Measurements from ENCODE around the gene SVIL.
"Not testable (repeated sequence)": the region's sequence is repeated elsewhere in the genome, so short reads cannot be mapped to it uniquely, and the experiment has no call there.

SVIL gene

DNA sequence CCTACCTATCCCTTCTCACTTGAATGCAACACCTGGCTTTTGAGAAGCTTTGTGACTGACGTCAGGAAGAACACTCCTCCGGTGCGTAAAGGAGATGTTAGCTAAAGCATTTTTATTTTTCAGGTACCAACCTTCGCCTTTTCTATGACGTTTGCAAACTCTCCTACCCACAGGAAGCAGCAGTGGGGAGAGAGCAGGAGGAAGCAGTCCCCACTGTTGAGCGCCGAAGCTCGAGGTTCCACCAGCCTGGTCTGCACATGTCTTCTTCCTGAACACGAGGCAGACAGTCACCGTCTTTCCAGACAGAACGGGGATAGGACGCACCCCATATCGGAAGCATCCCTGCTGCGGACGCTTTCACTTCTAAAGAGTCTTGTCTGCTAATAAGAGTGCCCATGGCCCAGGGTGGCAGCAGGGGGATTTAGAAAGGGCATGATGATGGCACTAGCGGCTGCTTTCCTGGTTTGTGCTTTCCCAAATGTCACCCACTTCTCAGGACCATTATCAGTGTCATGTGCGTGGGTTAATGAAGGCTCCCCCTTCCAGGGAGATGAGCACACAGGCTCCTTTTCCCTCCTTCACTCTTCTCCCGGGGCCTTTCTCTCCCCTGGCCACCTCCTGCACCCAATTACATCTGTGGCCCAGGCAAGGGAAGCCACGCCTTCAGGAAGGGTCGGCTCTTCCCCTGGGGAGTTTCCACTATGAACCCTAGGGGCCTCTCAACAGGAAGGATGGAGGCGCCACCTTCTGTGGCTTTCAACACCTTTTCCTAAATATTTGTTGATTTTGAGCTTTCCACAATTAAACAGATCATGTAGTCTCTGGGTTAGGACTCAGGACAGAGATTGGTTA, 147.5 kb downstream of the SVIL start:
- DNase-seq (ENCODE audit: low read depth), result not testable (repeated sequence)

DNA sequence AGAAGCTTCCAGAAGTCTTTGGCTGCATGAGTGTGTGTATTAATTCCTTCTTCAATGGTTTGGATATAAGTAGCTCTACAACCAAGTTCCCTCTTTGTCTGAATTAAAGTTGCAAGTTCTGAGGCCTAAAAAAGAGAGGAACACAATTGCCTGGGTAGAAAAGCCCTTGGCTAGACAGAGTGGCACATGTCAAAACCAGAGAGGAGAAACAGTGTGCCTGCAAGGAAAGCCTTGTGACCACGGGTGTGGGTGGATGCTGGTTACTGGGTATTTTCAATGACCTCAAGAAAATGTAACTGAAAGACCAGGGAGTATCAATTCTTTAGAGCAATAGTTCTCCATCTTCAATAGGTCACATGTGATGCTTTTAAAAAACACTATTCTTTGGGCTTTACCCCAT, 148.3 kb downstream of the SVIL start:
- no peak for DNase-seq (ENCODE audit: low read depth)

DNA sequence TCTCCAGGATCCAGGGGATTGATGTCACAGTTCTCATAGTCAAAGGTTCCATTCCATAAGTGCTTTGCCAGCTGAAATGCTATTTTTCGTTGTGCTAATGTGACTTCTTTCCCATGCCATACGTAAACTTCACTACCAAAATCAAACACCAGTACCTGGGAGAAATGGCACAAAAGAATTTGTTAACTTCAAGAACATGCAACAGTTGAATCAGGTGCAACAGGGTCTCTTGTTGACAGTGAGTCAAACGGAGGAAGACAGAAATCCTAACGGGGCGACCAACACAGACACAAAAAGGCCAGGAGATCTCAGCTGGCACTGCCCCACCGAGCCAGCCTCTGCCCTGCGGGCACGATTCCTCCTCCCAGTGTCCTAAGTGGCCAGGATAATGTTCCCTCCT, 150.1 kb downstream of the SVIL start:
- not testable (repeated sequence) for DNase-seq (ENCODE audit: low read depth)

DNA sequence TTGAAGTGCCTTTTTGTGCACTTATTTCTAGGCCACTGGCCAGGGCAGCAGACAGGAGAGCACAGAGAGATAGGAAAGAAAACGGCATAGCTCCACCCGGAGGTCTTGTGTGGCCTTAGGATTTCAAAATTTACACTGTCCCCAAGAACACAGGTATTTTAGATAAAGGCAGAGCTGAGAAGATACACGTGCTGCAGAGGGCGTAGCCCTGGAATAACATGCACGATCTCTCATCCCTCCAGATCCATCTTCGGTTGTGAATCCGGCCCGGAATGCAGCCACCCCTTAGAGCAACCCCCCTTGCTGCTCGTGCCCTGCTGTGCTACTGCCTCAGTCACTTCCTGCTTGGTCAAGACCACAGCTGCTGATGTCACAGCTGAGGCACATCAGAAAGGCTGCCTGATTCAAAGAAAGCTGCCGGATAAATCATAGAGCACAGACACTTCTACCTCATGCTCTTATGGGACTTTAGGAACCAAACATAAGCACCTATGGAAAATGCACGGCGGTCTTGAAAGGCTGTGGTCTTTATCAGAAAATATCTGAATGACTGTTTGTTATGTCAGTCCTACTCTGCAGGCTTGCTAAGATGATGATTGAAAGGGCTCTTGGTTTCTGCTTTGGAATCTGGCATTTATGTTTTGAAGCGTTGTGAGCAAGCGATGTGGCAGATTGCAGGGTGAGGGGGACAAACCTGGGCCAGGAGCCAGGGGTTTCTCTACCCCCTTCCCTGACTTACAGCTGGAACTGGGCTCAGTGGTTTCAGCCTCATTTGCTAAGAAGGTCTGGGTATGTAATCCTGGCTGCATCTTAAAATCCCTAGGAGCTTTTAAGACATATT, 152.0 kb downstream of the SVIL start:
- DNase-seq (ENCODE audit: low read depth), result no peak

DNA sequence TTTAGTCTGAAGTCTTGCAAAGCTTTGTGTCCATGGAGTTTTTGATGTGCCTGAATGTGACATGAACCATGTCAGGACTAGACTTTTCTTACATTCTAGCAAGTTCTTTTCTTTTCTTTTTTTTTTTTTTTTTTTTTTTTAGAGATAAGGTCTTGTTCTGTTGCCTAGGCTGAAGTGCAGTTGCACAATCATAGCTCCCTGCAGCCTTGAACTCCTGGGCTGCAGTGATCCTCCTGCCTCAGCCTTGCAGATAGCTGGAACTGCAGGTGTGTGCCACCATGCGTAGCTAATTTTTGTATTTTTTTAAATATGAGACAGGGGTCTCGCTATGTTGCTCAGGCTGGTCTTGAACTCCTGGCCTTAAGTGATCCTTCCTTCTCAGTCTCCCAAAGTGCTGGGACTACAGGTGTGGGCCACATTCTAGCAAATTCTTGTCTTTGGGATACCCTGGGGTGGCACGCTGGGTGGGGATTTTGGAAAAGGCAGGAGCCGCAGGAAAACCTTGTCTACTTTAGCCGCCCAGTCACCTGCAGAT, 152.8 kb downstream of the SVIL start:
- DNase-seq (ENCODE audit: low read depth), result no peak

DNA sequence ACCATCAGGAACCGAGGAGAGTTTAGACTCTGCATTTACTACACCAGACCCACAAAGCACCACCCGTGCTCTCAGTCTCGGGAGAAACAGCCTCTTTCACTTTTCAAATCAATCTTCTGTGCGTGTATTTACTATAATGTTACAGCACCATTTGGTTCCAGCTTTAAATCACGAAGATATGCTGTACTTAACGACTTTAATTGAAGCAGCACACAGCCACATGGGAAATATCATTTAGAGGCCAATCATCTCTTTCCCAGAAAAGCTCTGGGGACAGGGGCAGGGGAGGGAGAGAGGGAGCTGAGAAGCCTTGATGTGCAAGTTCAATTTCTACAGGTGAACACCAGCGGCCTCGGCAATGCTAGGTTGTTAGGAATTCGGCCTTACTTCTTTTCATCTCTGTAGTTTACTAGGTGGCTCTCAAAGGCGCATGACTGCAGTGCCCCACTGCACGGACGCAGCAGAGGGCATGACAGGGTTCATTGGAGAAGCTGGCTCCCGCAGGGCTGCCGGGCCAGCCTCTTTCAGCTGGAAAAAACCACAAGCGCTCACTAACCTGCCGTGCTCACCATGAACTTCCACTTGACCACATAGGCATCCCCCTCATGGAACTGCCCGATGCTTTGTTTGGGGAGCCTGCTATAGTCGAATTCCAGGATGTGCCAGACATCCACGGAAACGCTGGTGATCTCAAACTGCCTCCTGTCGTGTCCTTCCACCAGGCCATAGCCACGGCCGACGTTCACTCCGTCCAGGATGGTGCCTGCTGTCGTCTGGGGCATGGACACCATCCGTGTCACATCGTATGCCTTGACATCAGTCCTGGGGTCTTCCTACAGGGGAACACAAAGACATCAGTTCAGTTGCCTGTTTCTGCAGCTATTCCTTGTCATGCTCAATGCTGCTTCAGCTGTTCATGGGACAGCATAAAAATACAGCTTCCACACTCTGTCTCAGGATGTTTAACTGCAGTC, 154.5 kb downstream of the SVIL start:
- no peak for DNase-seq (ENCODE audit: low read depth)

DNA sequence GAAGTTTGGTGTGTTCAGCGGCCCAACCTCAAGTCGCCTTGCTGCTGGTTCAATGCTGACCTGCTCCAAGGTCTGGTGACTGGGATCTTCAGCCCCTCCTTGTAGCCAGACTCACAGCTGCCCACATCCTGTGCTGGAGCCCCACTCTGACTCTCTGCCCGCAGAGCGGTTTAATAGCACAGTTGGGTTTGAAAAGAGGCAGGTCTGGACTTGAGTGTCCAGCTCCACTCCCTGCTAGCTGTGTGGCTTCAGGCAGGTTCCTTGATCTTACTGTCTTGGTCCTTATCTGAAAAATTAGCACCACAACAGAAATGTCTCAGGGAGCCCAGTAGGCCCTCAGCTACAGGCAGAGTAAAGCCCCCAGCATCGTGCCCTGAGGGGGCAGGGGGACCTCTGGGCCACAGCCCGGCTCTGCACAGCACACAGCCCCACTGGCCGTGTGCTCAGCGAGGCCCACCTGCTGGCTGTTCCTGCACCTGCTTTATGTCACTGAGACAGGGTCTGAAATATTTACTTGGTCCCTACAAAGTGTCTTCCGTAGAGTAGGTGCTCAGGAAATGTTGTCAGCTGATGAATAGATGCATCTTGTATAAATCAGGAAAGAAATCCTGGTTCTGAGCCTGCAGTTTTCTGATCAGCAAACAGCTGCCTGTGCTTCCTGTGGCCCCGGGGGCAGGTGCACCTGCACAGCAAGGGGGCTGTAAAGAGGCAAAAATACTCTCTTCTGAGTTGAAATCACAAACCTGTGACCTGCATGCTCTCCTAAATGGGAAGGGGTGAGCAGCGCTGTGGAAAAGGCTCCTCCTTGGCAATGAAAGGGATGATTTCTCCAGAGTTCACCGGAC, 155.5 kb downstream of the SVIL start:
- DNase-seq (ENCODE audit: low read depth), result no peak

DNA sequence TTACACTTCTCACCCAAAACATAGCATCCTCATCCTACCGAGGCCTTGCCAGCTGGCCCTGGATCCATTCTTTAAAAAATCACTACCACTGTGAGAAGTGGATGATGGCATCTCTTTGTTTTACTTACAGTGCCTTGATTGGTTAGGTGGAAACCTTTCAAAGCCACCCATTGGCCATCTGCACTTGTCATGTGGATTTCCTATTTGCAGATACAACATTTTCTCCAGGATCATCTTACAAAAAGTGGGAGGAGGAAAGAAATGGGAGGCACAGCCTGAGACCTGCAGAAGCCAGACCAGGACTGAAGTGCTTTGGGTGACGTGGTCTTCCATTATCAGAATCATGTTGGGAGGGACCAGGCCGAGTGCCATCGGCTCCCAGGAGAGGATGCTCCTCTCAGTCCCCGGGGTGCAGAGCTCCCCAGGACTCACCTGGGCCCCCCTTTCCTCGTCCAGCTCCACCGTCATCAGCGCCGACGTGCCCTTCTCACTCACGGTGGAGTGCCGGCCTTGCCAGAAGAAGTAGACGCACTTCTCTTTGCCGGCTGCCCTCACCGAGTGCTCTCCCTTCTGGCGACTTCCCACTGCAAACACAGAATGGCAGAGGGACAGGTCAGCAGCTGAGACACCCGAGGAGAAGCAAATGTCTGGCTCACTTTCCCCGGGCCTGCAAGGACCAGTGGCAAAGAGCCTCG, 161.2 kb downstream of the SVIL start:
- DNase-seq (ENCODE audit: low read depth), result no peak

DNA sequence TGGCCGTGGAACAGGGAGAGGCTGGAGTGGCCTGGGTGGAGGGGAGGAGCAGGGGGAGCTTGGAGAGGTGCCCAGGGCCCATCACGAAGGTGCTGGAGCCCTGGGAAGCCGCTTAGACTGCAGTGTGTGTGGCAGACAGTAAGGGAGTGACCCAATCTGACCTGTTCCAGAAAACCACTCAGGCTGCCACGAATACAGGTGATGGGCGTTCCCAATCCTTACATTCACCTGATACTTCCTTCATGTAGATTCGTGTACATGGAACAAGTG, 161.7 kb downstream of the SVIL start:
- no peak for DNase-seq (ENCODE audit: low read depth)

DNA sequence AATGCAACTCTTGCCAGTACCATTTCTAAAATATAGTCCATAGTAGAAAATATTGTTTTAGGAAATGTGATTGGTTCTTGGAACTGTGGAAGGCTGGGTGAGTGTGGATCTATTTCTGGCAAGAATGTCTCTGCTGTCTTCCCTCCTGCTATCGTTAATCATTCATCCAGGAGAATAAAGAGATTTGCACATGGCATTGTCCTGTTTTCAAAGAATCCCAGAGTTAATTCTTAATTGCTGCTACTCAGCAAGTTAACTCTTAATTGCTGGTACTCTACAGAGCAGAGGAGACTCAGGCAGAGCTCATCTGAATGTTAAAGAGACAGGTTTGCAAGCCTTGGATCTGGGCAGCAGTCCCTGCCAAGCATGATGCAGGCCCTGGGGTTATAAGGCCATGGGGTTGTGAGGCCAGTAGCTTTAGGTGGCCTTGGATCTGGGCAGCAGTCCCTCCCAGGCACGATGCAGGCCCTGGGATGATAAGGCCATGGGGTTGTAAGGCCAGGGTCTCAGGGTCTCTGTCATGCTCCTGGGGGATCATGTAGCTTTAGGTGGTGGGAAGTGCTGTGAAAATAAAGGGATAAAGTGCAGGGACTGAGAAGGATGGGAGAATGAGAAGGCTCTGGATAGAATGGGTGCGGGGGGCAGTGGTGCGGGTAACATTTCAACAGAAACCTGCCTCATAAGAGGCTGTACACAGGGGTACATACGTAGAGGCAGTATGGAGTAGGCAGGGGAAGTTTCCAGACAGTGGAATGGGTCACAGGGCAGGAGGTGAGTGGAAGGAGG, 162.3 kb downstream of the SVIL start:
- DNase-seq (ENCODE audit: low read depth), result no peak

DNA sequence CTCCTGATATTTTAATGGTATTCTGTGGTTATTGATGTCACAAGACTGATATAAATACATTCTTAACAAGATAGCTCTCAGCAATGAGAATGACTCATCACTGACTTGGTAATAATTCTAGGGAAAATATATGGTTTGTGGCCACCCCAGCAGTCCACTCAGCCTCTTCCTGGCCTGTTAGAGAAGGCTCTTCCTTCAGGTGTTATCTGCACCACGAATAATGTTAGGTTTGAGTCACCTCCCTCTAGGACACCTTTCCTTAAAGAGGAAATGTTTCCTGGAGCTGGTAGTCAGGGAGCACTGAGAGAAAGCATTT, 163.3 kb downstream of the SVIL start:
- DNase-seq (ENCODE audit: low read depth), result no peak

DNA sequence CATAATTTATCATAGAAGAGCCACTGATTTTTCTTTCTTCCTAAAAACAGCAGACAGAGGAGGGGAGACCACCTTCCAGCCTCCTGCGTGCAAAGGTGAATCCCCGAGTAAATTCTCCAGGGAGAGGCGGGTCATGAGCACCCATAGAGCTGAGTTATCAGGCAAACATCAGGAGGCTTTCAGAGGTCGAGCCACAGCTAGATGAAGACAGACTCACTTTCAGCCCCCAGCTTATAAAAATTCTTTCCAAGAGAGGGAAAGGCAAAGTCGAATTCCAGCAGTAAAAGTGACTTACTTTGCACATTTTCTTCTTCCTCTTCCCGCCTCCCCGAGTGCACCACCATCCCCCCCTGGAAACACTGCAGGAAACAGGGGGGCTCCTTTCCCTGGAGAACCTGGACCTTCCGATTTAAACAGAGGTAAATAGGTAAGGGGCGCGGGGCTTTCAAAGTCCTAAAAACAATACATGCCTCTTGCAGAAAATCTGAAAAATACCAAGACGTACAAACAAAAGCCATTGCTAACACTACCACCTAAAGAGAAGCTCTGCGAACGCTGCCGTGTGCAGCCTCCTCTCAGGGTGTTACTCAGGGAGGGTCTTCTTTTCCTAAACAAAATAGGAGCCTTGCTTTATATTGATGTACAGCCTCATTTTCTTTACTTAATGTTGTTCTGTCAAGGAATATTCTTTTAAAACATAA, 163.8 kb downstream of the SVIL start:
- no peak for DNase-seq (ENCODE audit: low read depth)

DNA sequence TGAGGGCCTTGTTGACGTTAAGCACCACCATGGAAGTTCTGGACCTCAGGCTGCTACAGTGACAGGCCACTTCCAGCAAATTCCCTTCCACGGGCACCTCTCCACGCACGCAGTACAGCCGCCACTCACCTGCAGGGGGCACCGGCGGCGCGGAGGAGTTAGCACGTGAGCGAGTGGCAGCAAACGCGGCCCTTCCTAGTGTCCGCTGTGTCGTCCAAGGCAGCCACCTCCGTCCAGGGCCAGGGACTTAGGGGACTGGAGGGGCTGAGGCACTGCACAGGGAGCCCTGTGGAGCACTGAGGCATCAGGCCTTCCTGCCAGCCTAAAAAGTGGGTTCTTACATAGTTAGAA, 164.4 kb downstream of the SVIL start:
- DNase-seq (ENCODE audit: low read depth), result no peak

DNA sequence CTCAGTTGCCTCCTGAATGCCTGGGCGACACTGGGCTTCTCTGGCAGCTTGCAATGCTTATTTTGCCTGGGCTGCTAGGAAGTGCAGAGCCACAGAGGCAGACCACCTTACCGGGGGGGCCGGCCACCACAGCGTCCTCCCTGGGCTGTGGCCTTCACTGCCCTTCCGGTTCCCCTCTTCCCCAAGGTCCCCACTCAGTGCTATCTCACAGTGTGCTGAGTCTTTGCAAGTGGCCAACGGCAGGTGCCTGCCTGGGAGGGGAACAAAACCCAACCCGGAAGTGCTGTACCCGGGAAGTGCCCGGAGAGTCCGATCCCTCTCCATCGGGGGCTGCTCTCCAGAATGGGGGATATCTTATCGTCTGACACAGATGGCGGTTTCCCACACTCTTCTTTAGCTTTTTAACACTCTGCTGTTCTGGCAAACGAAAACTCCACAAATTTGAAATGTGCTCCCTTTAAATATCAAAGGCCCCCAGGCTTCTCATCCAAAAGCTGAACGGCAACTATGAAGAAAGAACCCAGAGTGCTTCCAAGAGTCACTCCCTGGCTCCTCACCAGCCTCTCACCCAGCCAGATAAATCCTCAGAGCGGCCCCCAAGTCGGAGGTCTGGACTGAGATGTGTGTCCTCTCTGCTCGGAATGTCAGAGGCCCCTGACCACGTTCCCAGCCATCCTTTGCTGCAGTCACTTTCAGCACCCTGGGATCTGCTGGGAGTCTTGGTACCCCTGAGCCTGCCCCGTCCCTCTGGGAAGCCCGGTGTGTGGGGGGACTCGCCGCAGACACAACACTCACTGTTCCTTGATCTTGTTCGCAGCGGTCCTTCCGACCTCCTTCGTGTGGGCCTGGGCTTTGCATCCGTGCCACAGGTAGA, 165.1 kb downstream of the SVIL start:
- no peak for DNase-seq (ENCODE audit: low read depth)

DNA sequence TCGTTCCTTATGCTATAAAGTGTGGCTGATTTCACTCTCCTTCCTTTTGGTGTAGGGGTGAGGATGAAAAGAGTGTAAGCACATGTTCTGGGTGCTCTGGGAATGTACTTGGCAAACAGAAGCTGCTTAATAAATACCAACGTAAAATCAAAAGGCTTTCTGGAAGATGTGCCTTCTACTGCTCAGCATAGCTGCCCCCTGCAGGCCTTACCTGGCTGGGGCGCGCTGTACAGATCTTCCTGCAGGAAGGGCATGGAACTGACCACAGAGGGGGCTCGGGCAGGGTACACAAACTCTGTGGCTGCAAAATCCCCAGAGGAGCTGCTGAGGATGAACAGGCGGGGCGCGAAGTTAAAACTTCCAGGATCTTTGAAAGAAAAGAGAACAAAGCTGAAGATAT, 169.4 kb downstream of the SVIL start:
- no peak for DNase-seq (ENCODE audit: low read depth)

DNA sequence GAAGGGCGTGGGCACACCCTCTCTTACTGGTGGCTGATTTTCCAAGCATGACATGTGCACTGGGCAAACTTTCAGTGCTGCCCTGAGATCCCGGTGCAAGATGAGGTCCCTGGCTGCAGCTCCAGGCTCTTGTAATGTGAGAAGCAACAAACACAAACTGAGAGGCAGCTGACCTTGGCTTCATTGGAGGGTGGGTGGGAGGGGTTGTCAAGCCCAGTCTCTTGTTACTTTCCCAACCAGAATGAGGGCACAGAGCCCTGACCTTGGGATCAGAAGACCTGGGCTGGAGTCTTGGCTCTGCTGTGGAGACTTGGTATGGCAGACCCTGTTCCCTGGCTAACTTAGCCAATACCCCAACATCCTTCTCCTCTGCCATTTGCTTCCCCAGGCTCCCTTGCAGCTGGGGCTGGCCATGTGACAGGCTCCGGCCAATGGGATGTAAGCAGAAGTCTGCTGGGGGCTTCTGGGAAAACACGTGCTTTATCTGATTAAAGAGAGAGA, 170.1 kb downstream of the SVIL start:
- DNase-seq (ENCODE audit: low read depth), result not testable (repeated sequence)

DNA sequence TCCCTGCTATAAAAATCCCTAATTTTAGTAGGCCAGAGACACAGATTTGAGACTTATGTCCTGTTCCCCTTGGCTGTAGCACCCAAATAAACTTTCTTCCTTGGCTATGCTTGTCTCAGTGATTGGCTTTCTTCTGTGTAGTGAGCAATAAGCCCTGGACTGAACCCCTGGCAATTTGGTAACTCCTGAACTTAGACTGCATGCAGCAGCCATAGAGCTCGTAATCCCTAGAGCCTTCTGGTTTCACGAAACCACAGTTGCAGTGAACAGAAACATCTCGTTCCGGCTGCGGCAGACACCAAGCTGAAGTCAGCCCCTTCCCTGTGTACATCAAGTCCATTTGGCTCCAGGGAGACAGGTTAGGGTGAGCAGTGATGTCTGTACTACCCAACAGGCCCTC, 173.7 kb downstream of the SVIL start:
- no peak for DNase-seq (ENCODE audit: low read depth)

DNA sequence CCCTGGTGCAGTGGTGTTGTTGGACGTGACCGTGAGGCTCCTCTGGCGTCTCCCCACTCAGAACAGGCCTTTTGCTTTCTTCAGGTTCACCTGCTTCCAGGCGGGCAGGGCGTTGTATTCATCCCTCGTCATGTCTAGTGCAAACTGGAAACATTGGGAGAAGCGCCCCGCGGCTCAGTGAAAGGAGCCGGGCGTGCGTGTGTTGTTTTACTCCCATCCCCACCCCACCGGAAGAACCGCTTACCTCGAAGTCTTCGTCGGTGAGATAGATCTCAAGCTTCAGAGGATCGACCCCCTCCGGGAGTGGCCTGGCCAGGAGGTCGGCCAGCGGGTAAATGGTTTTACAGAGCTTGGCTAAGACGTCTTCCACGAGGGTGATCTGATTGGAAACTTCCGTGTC, 176.6 kb downstream of the SVIL start:
- not testable (repeated sequence) for DNase-seq (ENCODE audit: low read depth)
